ENCODE measurements around the gene SPATA32. TPM values are rescaled to one million over a fixed set of nuclear protein-coding genes. Genes with fewer than 3 reads are reported as not detected.

SPATA32 gene
- polyA plus RNA-seq, 2 of the 4 experiments (the other 2 are of a cell fraction) = 0.05 to 0.21 TPM

GRCh38 chr17:45218895-45219661 is 42.8 kb downstream of the SPATA32 start:
- TF ChIP-seq MYC (IDR thresholded peaks at IDR 0.05; ENCODE audit: borderline replicate concordance, low read length) (0 out of 2 replicates have a peak, but pooled peaks have one; percentile 38), RAD21 (conservative IDR thresholded peaks at IDR 0.05 in 1 of 2, IDR thresholded peaks at IDR 0.05 in 1 of 2) (peak; percentile 99 to 100), CTCF (IDR thresholded peaks at IDR 0.05) (peak; percentile 99), HOXB5 (CRISPR knock-in tag; IDR thresholded peaks at IDR 0.05) (no peak), MAX (IDR thresholded peaks at IDR 0.05) (peak; percentile 46), POLR2AphosphoS2 (conservative IDR thresholded peaks at IDR 0.05; ENCODE audit: low read length) (no peak), HDAC2 (IDR thresholded peaks at IDR 0.05) (no peak), TP53 (CRISPR knock-in tag; IDR thresholded peaks at IDR 0.05) (no peak), JUN (IDR thresholded peaks at IDR 0.05) (peak; percentile 13 to 22; a peak in 1 of 5 replicates), ZNF302 (CRISPR knock-in tag; IDR thresholded peaks at IDR 0.05) (no peak), SMC3 (IDR thresholded peaks at IDR 0.05) (peak; percentile 97)
- no peak overlapping the region for H3K4me3 ChIP-seq
- peak; percentile 61 to 82 for ATAC-seq
- FAIRE-seq = peak; percentile 99
- peaks cover 37% of the 10 kb centered on the region for H3K4me1 ChIP-seq
- H3K27ac ChIP-seq = peak overlapping the region; percentile 97
- WGBS (ENCODE audit: missing lambda C conversion rate) = 15% methylated on average over 12 of the region's 12 CpGs
- peak; percentile 85 to 87 for DNase-seq (ENCODE audit: low read depth in 1 of 2, low spot score in 1 of 2)
- ChIA-PET CTCF (interaction anchor here (0.7 to 52.3 kb wide), 56 partner anchors 8 to 674 kb away, joined by 3 to 2147 read pairs (median 6); partner anchors contain the start of genes ACBD4, HEXIM1, HEXIM2 and MAP3K14), POLR2A (interaction anchor here (0.6 to 1.8 kb wide), 10 partner anchors 10 to 168 kb away, joined by 3 to 20 read pairs (median 4); partner anchors contain the start of genes ACBD4 and HEXIM1)
- H3K4me2 ChIP-seq = peak overlapping the region; percentile 92
- H3K9me3 ChIP-seq = no peaks in the 10 kb centered on the region

Other genes with a start within 250 kb of the SPATA32 start
- 21.4 and 26.2 TPM in 2 replicates for gene DCAKD, start 210.5 kb downstream of the SPATA32 start, polyA plus RNA-seq (2011; rRNA removed)
- 17.4 to 18.7 TPM (median 18.2 TPM) in 3 replicates for gene DCAKD, start 210.5 kb downstream of the SPATA32 start, polyA plus RNA-seq (2017; fragmentation: RNase III; extraction: RNeasy Plus Mini Kit Qiagen cat#74134 plus additional on column Dnase treatment)
- gene NMT1, start 200.8 kb downstream of the SPATA32 start, polyA plus RNA-seq (2011; rRNA removed) = 82.9 and 95.8 TPM in 2 replicates
- gene NMT1, start 200.8 kb downstream of the SPATA32 start, polyA plus RNA-seq (2017; fragmentation: RNase III; extraction: RNeasy Plus Mini Kit Qiagen cat#74134 plus additional on column Dnase treatment) = 270 to 323 TPM (median 299 TPM) in 3 replicates
- 55.5 and 56.6 TPM in 2 replicates for gene PLCD3, start 129.6 kb downstream of the SPATA32 start, polyA plus RNA-seq (2011; rRNA removed)
- gene PLCD3, start 129.6 kb downstream of the SPATA32 start, polyA plus RNA-seq (2017; fragmentation: RNase III; extraction: RNeasy Plus Mini Kit Qiagen cat#74134 plus additional on column Dnase treatment) = 104 to 107 TPM (median 105 TPM) in 3 replicates
- 11.2 and 11.4 TPM in 2 replicates for gene ACBD4, start 126.4 kb downstream of the SPATA32 start, polyA plus RNA-seq (2011; rRNA removed)
- gene ACBD4, start 126.4 kb downstream of the SPATA32 start, polyA plus RNA-seq (2017; fragmentation: RNase III; extraction: RNeasy Plus Mini Kit Qiagen cat#74134 plus additional on column Dnase treatment) = 13.0 to 14.8 TPM (median 13.7 TPM) in 3 replicates
- gene HEXIM1, start 113.6 kb downstream of the SPATA32 start, polyA plus RNA-seq (2011; rRNA removed) = 39.3 and 54.0 TPM in 2 replicates
- 118 to 143 TPM (median 131 TPM) in 3 replicates for gene HEXIM1, start 113.6 kb downstream of the SPATA32 start, polyA plus RNA-seq (2017; fragmentation: RNase III; extraction: RNeasy Plus Mini Kit Qiagen cat#74134 plus additional on column Dnase treatment)
- gene HEXIM2, start 100.2 kb downstream of the SPATA32 start, polyA plus RNA-seq (2011; rRNA removed) = 14.5 and 15.5 TPM in 2 replicates
- gene HEXIM2, start 100.2 kb downstream of the SPATA32 start, polyA plus RNA-seq (2017; fragmentation: RNase III; extraction: RNeasy Plus Mini Kit Qiagen cat#74134 plus additional on column Dnase treatment) = 16.1 to 23.1 TPM (median 21.2 TPM) in 3 replicates
- gene FMNL1, start 40.2 kb downstream of the SPATA32 start, polyA plus RNA-seq (2011; rRNA removed) = 8.6 and 17.5 TPM in 2 replicates
- 43.9 to 47.9 TPM (median 44.0 TPM) in 3 replicates for gene FMNL1, start 40.2 kb downstream of the SPATA32 start, polyA plus RNA-seq (2017; fragmentation: RNase III; extraction: RNeasy Plus Mini Kit Qiagen cat#74134 plus additional on column Dnase treatment)
- gene MAP3K14, start 54.9 kb upstream of the SPATA32 start, polyA plus RNA-seq (2011; rRNA removed) = 9.1 and 10.9 TPM in 2 replicates
- gene MAP3K14, start 54.9 kb upstream of the SPATA32 start, polyA plus RNA-seq (2017; fragmentation: RNase III; extraction: RNeasy Plus Mini Kit Qiagen cat#74134 plus additional on column Dnase treatment) = 30.7 to 53.6 TPM (median 34.5 TPM) in 3 replicates
- 7.7 and 10.0 TPM in 2 replicates for gene ARHGAP27, start 170.8 kb upstream of the SPATA32 start, polyA plus RNA-seq (2011; rRNA removed)
- 15.2 to 16.4 TPM (median 15.7 TPM) in 3 replicates for gene ARHGAP27, start 170.8 kb upstream of the SPATA32 start, polyA plus RNA-seq (2017; fragmentation: RNase III; extraction: RNeasy Plus Mini Kit Qiagen cat#74134 plus additional on column Dnase treatment)
- 14.8 and 17.9 TPM in 2 replicates for gene PLEKHM1, start 228.6 kb upstream of the SPATA32 start, polyA plus RNA-seq (2011; rRNA removed)
- gene PLEKHM1, start 228.6 kb upstream of the SPATA32 start, polyA plus RNA-seq (2017; fragmentation: RNase III; extraction: RNeasy Plus Mini Kit Qiagen cat#74134 plus additional on column Dnase treatment) = 10.7 to 13.4 TPM (median 13.2 TPM) in 3 replicates